SHP77 (cell line): ENCODE results near the gene GMDS.

Experiments
- DNase-seq, 2 experiments: peaks; one replicate each; lab custom pipeline; 2025; lab: John Stamatoyannopoulos, UW

The GMDS gene

GRCh38 chr6:2205396-2205795, 40.0 kb downstream of the GMDS start:
- no peak for DNase-seq

GRCh38 chr6:2204272-2204671, 41.1 kb downstream of the GMDS start:
- DNase-seq, result no peak

- DNase-seq, result no peak
Observed at GRCh38 chr6:2203264-2203663, 42.1 kb downstream of the GMDS start.

- no peak for DNase-seq
Observed at GRCh38 chr6:2197984-2198383, 47.4 kb downstream of the GMDS start.

GRCh38 chr6:2197177-2197671, 48.2 kb downstream of the GMDS start:
- DNase-seq, result peak in 1 of 2 experiments; percentile 7

- DNase-seq, result peak; percentile 30 to 35
Observed at GRCh38 chr6:2196079-2196679, 49.2 kb downstream of the GMDS start.

- DNase-seq, result no peak
Observed at GRCh38 chr6:2194643-2195042, 50.8 kb downstream of the GMDS start.

GRCh38 chr6:2193931-2194330, 51.5 kb downstream of the GMDS start:
- DNase-seq, result no peak

- DNase-seq, result no peak
Observed at GRCh38 chr6:2192976-2193375, 52.4 kb downstream of the GMDS start.

- no peak for DNase-seq
Observed at GRCh38 chr6:2191390-2191740, 54.0 kb downstream of the GMDS start.

- no peak for DNase-seq
Observed at GRCh38 chr6:2190661-2191389, 54.6 kb downstream of the GMDS start.

- no peak for DNase-seq
Observed at GRCh38 chr6:2188856-2189384, 56.5 kb downstream of the GMDS start.

GRCh38 chr6:2188397-2188796, 57.0 kb downstream of the GMDS start:
- no peak for DNase-seq

- no peak for DNase-seq
Observed at GRCh38 chr6:2187826-2188225, 57.6 kb downstream of the GMDS start.

GRCh38 chr6:2186516-2186915, 58.9 kb downstream of the GMDS start:
- no peak for DNase-seq

GRCh38 chr6:2185466-2185865, 59.9 kb downstream of the GMDS start:
- DNase-seq, result no peak

- no peak for DNase-seq
Observed at GRCh38 chr6:2184700-2185455, 60.5 kb downstream of the GMDS start.

- no peak for DNase-seq
Observed at GRCh38 chr6:2183752-2184151, 61.7 kb downstream of the GMDS start.

- DNase-seq, result no peak
Observed at GRCh38 chr6:2183246-2183645, 62.2 kb downstream of the GMDS start.

GRCh38 chr6:2182251-2182650, 63.2 kb downstream of the GMDS start:
- DNase-seq, result no peak

GRCh38 chr6:2181567-2181966, 63.8 kb downstream of the GMDS start:
- DNase-seq, result no peak

- DNase-seq, result no peak
Observed at GRCh38 chr6:2179950-2180349, 65.5 kb downstream of the GMDS start.

- DNase-seq, result no peak
Observed at GRCh38 chr6:2179241-2179640, 66.2 kb downstream of the GMDS start.
